ENCODE results near the gene DHRS1.

Gene DHRS1

GRCh38 chr14:24291446-24292117 is 8.0 kb downstream of the DHRS1 start (continued):
- TF ChIP-seq PRDM4 (tag by site-specific recombination; IDR thresholded peaks at IDR 0.05) (no peak), ZNF169 (tag by site-specific recombination; IDR thresholded peaks at IDR 0.05) (no peak)

GRCh38 chr14:24290746-24291145 is 8.8 kb downstream of the DHRS1 start:
- Histone ChIP-seq H3K27ac (ENCODE audit: extremely low read depth, low read depth, low read length) (no peak overlapping the region), H3K4me3 (ENCODE audit: low read depth, low read length) (no peak overlapping the region), H3K4me1 (ENCODE audit: control insufficient read depth, insufficient read depth, low read length) (no peaks in the 10 kb centered on the region), H3K9me3 (ENCODE audit: control insufficient read depth, insufficient read depth, low read depth, low read length) (no peaks in the 10 kb centered on the region), H3K36me3 (ENCODE audit: control insufficient read depth in 2 of 2, insufficient read depth in 1 of 2, low read length in 2 of 2) (peaks cover 10 to 48% of the 10 kb centered on the region in 2 experiments)
- ChIA-PET CTCF (interaction anchor here (0.7 to 2.0 kb wide), 3 partner anchors 17 to 48 kb away, joined by 3 to 7 read pairs (median 6); partner anchors contain the start of genes CIDEB and TINF2), POLR2A (no interaction called here)
- no peak for TF ChIP-seq ZNF121 (tag by site-specific recombination; IDR thresholded peaks at IDR 0.05)
- no peak for TF ChIP-seq ZBTB26 (tag by site-specific recombination; optimal IDR thresholded peaks at IDR 0.05)
- no peak for TF ChIP-seq ZNF341 (tag by site-specific recombination; IDR thresholded peaks at IDR 0.05; ENCODE audit: low read depth)
- TF ChIP-seq ZNF514 (tag by site-specific recombination; IDR thresholded peaks at IDR 0.05): no peak
- TF ChIP-seq ZNF155 (tag by site-specific recombination; IDR thresholded peaks at IDR 0.05): no peak
- no peak for TF ChIP-seq ZNF670 (tag by site-specific recombination; IDR thresholded peaks at IDR 0.05; ENCODE audit: low read depth)
- TF ChIP-seq ZNF561 (tag by site-specific recombination; IDR thresholded peaks at IDR 0.05; ENCODE audit: borderline replicate concordance): no peak
- no peak for TF ChIP-seq ZXDB (tag by site-specific recombination; IDR thresholded peaks at IDR 0.05)
- TF ChIP-seq TSHZ1 (tag by site-specific recombination; IDR thresholded peaks at IDR 0.05; ENCODE audit: borderline replicate concordance): no peak
- no peak for TF ChIP-seq ZNF449 (tag by site-specific recombination; IDR thresholded peaks at IDR 0.05)
- TF ChIP-seq ZNF654 (tag by site-specific recombination; IDR thresholded peaks at IDR 0.05; ENCODE audit: low read depth): no peak
- TF ChIP-seq HIC1 (tag by site-specific recombination; IDR thresholded peaks at IDR 0.05): no peak
- no peak for TF ChIP-seq ZNF544 (tag by site-specific recombination; IDR thresholded peaks at IDR 0.05)
- no peak for TF ChIP-seq ZNF530 (tag by site-specific recombination; IDR thresholded peaks at IDR 0.05; ENCODE audit: low read depth)
- no peak for TF ChIP-seq ZNF274 (IDR thresholded peaks at IDR 0.05; ENCODE audit: low read length)
- TF ChIP-seq ZNF274 (tag by site-specific recombination; IDR thresholded peaks at IDR 0.05; ENCODE audit: borderline replicate concordance): no peak

All from HEK293 (cell line).